Measurements from ENCODE around the gene EFEMP2.
A peak's percentile ranks its signal among the peaks of the same experiment; 100 is the strongest.

EFEMP2 gene

GRCh38 chr11:65917434-65918210, 45.0 kb upstream of the EFEMP2 start:
- peaks cover 22% of the 10 kb centered on the region for H3K79me2 ChIP-seq (ENCODE audit: control insufficient read depth, low read length)
- peaks cover 23% of the 10 kb centered on the region for H3K4me1 ChIP-seq (ENCODE audit: control insufficient read depth, low read length)
- H3K27me3 ChIP-seq (ENCODE audit: control insufficient read depth, low read length): no peaks in the 10 kb centered on the region
- H3F3A ChIP-seq (ENCODE audit: control insufficient read depth, insufficient read depth): no peaks in the 10 kb centered on the region
- H3K27ac ChIP-seq (ENCODE audit: low read depth, low read length): no peak overlapping the region
- no peaks in the 10 kb centered on the region for H4K20me1 ChIP-seq (ENCODE audit: control insufficient read depth, insufficient read depth, low read depth, low read length)
- peak overlapping the region; percentile 91 for H3K4me3 ChIP-seq (ENCODE audit: low read length)
- H3K4me2 ChIP-seq (ENCODE audit: low read length): peak overlapping the region; percentile 90
- no peaks in the 10 kb centered on the region for H3K9me2 ChIP-seq (replicated peaks; ENCODE audit: control insufficient read depth, low read length)
- H3K36me3 ChIP-seq (ENCODE audit: control insufficient read depth, low read length): peaks cover 4% of the 10 kb centered on the region; the same call in 1 of the 2 replicates
- no peak for TF ChIP-seq CTCF (IDR thresholded peaks at IDR 0.05; ENCODE audit: low read depth, low read length, poor library complexity, severe bottlenecking)
- TF ChIP-seq EZH2phosphoT487 (IDR thresholded peaks at IDR 0.05; ENCODE audit: borderline replicate concordance, low read length): no peak
- no peaks in the 10 kb centered on the region for H3K9me3 ChIP-seq (ENCODE audit: control insufficient read depth, insufficient read depth, low read length)

DNA sequence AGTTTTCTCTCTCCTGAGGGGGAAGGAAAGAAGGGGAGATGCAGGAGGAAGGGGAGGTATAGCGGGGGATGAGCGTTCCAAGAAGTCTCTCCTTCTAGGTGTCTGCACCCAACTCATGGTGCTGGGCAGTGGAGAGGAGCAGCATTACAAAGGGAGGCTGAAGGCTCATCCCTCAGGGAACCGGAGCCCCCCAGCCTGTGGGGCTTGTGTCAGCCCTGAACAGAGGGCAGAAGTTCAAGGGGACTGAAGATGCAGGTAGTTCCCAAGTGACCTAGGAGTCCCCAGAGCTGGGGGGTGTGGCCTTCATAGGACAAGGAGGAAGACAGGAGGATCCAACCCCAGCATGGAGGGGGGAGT, 44.5 kb upstream of the EFEMP2 start:
- Histone ChIP-seq H3K4me3 (ENCODE audit: low read length) (no peak overlapping the region), H3K79me2 (ENCODE audit: control insufficient read depth, low read length) (peaks cover 22% of the 10 kb centered on the region), H3K36me3 (ENCODE audit: control insufficient read depth, low read length) (peaks cover 4% of the 10 kb centered on the region; the same call in 1 of the 2 replicates), H3F3A (ENCODE audit: control insufficient read depth, insufficient read depth) (no peaks in the 10 kb centered on the region), H4K20me1 (ENCODE audit: control insufficient read depth, insufficient read depth, low read depth, low read length) (no peaks in the 10 kb centered on the region), H3K27me3 (ENCODE audit: control insufficient read depth, low read length) (0 out of 2 replicates have a peak, but pooled peaks cover 3% of the 10 kb centered on the region), H3K9me3 (ENCODE audit: control insufficient read depth, insufficient read depth, low read length) (no peaks in the 10 kb centered on the region), H3K4me1 (ENCODE audit: control insufficient read depth, low read length) (peaks cover 24% of the 10 kb centered on the region), H3K4me2 (ENCODE audit: low read length) (peak overlapping the region; percentile 90), H3K9me2 (replicated peaks; ENCODE audit: control insufficient read depth, low read length) (no peaks in the 10 kb centered on the region), H3K27ac (ENCODE audit: low read depth, low read length) (no peak overlapping the region)
- TF ChIP-seq CTCF (IDR thresholded peaks at IDR 0.05; ENCODE audit: low read depth, low read length, poor library complexity, severe bottlenecking): no peak
- no peak for TF ChIP-seq EZH2phosphoT487 (IDR thresholded peaks at IDR 0.05; ENCODE audit: borderline replicate concordance, low read length)

- Histone ChIP-seq H3K27ac (ENCODE audit: low read depth, low read length) (no peak overlapping the region), H3K9me2 (replicated peaks; ENCODE audit: control insufficient read depth, low read length) (no peaks in the 10 kb centered on the region), H3K27me3 (ENCODE audit: control insufficient read depth, low read length) (peaks cover 6% of the 10 kb centered on the region; the same call in 1 of the 2 replicates), H3K4me1 (ENCODE audit: control insufficient read depth, low read length) (peaks cover 27% of the 10 kb centered on the region), H3F3A (ENCODE audit: control insufficient read depth, insufficient read depth) (no peaks in the 10 kb centered on the region), H3K36me3 (ENCODE audit: control insufficient read depth, low read length) (peaks cover 4% of the 10 kb centered on the region; the same call in 1 of the 2 replicates), H3K9me3 (ENCODE audit: control insufficient read depth, insufficient read depth, low read length) (no peaks in the 10 kb centered on the region), H3K4me3 (ENCODE audit: low read length) (no peak overlapping the region), H3K4me2 (ENCODE audit: low read length) (no peak overlapping the region), H3K79me2 (ENCODE audit: control insufficient read depth, low read length) (peaks cover 22% of the 10 kb centered on the region), H4K20me1 (ENCODE audit: control insufficient read depth, insufficient read depth, low read depth, low read length) (no peaks in the 10 kb centered on the region)
- TF ChIP-seq CTCF (IDR thresholded peaks at IDR 0.05; ENCODE audit: low read depth, low read length, poor library complexity, severe bottlenecking): no peak
Observed at GRCh38 chr11:65916391-65916790, 43.8 kb upstream of the EFEMP2 start.

Data from DOHH2 (cell line).